Activated naive CD8-positive, alpha-beta T cell treated with anti-CD3 and anti-CD28 coated beads, Interleukin-2, amount 50 U/mL, for 24 hours (primary cell): ENCODE data around the gene MYO5B.

Experiments
- ATAC-seq: fragments of 150-1000 bp; cut with Tn5 transposase; one replicate; pipeline ENCODE4 v1.10.0; 2021
- DNase-seq: peaks from one replicate; pipeline ENCODE4 v3.0.0; 2021
- H3K27ac Mint-ChIP-seq: one replicate; pipeline ENCODE4 v1.8.0; 2021; ENCODE audit warnings: mild to moderate bottlenecking, mixed read lengths
- H3K27me3 Mint-ChIP-seq: one replicate; pipeline ENCODE4 v1.8.0; 2021; ENCODE audit warnings: mixed read lengths
- H3K36me3 Mint-ChIP-seq: one replicate; pipeline ENCODE4 v1.8.0; 2021; ENCODE audit warnings: low read depth, mixed read lengths
- H3K4me1 Mint-ChIP-seq: one replicate; pipeline ENCODE4 v1.8.0; 2021; ENCODE audit warnings: mixed read lengths
- H3K4me3 Mint-ChIP-seq: one replicate; pipeline ENCODE4 v1.8.0; 2021; ENCODE audit warnings: mild to moderate bottlenecking, moderate library complexity, mixed read lengths
- H3K9me3 Mint-ChIP-seq: one replicate; pipeline ENCODE4 v1.8.0; 2021; ENCODE audit warnings: mixed read lengths

MYO5B gene

DNA sequence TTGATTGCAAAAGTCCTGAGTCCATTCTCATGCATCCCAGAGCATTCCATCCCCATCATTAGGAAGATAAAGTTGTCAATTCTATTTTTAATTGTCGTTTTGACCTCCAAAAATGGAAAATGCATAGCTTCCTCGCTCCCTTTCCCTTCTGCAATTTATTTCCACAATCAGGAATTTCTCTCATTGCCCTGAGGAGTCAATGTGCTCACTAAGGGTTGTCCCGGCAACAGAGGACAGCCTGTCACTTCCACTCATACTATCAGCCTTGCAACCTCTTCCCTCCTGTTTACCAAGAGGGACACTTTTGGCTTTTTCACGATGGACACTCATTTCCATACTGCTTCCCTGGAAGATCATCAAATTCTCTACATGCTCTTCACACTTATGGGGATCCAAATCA is 164.8 kb downstream of the MYO5B start:
- DNase-seq (no peak), ATAC-seq (no peak)
- Mint-ChIP-seq H3K4me3 (no peak overlapping the region), H3K4me1 (peaks cover 5% of the 10 kb centered on the region), H3K27me3 (peaks cover 5% of the 10 kb centered on the region), H3K9me3 (peaks cover 6% of the 10 kb centered on the region), H3K36me3 (no peaks in the 10 kb centered on the region), H3K27ac (no peak overlapping the region)

GRCh38 chr18:50027996-50028395 is 167.0 kb downstream of the MYO5B start:
- Mint-ChIP-seq H3K27ac (no peak overlapping the region), H3K36me3 (no peaks in the 10 kb centered on the region), H3K4me3 (no peak overlapping the region), H3K4me1 (peaks cover under 1% of the 10 kb centered on the region), H3K27me3 (peaks cover 4% of the 10 kb centered on the region), H3K9me3 (peaks cover 7% of the 10 kb centered on the region)
- DNase-seq (no peak), ATAC-seq (no peak)

DNA sequence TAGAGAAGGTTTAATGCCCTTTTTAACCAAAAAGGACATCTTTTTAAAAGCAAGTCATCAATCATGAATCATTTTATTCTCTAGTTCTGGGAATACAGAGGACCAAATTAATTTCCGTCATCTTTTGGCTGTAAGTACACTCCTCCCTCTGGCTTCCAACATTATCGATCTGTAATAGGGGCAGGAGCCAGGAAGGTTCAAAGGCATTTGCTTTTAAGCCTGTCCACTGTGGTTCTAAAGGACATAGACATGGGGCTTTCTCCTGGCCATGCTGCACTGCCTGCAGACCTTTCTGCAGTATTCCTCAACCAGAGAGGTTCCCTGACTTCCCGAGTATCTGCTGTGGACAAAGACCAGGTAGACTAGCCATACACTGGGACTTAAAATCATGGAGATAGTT is 170.5 kb downstream of the MYO5B start:
- H3K9me3 Mint-ChIP-seq, result peaks cover 7% of the 10 kb centered on the region
- H3K4me1 Mint-ChIP-seq, result no peaks in the 10 kb centered on the region
- peaks cover 17% of the 10 kb centered on the region for H3K27me3 Mint-ChIP-seq
- H3K36me3 Mint-ChIP-seq, result no peaks in the 10 kb centered on the region
- DNase-seq (no peak), ATAC-seq (no peak)
- H3K27ac Mint-ChIP-seq, result no peak overlapping the region
- no peak overlapping the region for H3K4me3 Mint-ChIP-seq

GRCh38 chr18:50022985-50023384 is 172.0 kb downstream of the MYO5B start:
- H3K36me3 Mint-ChIP-seq, result no peaks in the 10 kb centered on the region
- peaks cover 7% of the 10 kb centered on the region for H3K9me3 Mint-ChIP-seq
- H3K4me1 Mint-ChIP-seq, result no peaks in the 10 kb centered on the region
- peaks cover 26% of the 10 kb centered on the region for H3K27me3 Mint-ChIP-seq
- DNase-seq (no peak), ATAC-seq (no peak)
- H3K27ac Mint-ChIP-seq, result no peak overlapping the region
- no peak overlapping the region for H3K4me3 Mint-ChIP-seq

GRCh38 chr18:50014606-50015005 is 180.3 kb downstream of the MYO5B start:
- Mint-ChIP-seq H3K36me3 (no peaks in the 10 kb centered on the region), H3K4me1 (no peaks in the 10 kb centered on the region), H3K27ac (no peak overlapping the region), H3K27me3 (peaks cover 10% of the 10 kb centered on the region), H3K4me3 (no peak overlapping the region), H3K9me3 (no peaks in the 10 kb centered on the region)
- ATAC-seq (no peak), DNase-seq (no peak)

DNA sequence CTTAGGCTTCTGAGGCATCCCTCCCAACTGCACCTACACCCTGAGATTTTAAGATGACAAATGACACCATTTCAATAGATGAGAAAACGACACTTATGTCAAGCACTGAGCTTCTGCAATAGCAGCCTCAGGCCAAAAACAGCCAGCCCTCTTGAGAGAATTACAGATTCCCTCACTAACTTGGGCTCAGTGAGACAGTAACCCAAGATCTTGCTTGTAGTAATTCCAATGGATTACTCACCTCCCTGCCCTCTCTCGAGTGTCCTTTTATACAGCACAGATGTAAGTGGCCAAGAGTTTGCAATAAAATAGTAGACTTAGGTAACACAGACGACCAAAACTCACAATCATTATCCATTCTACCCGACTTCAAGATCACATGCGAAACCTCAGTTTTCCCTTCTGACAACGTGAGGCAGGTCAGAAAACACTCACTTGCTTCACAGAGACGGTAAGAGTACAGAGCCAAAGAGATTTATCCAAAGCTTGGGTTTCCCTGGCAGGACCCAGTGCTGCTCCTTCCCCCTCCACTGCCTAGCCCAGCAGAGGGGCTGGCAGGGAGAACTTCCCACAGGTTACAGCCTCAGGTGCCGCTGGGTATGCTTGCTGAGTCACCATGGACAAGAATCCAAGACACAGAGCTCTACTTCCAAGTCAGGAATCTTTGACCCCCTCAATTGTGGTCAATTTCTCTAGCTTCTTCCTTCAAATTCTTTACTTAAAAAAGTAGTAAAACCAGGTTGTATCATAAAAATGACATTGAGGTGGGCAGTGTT is 181.4 kb downstream of the MYO5B start:
- Mint-ChIP-seq H3K27me3 (peaks cover 4% of the 10 kb centered on the region), H3K4me1 (no peaks in the 10 kb centered on the region), H3K27ac (no peak overlapping the region), H3K9me3 (no peaks in the 10 kb centered on the region), H3K4me3 (no peak overlapping the region), H3K36me3 (no peaks in the 10 kb centered on the region)
- DNase-seq, result no peak
- no peak for ATAC-seq

DNA sequence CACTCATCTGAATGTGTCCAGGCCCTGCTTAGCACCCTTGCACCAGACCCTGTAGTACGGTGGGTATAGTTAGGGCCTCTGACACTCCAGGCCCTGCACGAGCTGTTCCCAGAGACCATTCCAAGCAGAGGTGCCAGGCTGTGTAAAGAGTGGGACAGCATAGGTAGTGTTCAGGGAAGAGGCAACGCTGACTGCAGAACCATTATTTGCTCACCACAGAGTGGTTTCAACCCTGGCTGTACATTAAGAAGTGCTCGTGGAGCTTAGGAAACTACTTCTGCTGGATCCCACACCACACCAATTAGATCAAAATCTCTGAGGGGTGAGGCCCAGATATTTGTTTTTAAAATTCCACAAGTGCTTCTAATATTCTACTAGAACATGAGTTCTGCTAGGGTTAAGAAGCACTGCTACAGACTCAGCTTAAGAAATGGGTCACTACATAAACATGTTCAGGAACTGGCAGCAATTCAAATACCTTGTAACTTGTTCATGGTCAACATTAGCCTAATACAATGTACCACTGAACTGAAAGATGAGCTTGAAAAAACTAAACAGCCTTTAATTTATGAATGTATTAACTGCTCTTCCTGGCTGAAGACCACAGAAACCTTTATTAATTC is 183.0 kb downstream of the MYO5B start:
- no peaks in the 10 kb centered on the region for H3K9me3 Mint-ChIP-seq
- no peak overlapping the region for H3K27ac Mint-ChIP-seq
- DNase-seq, result no peak
- no peak overlapping the region for H3K4me3 Mint-ChIP-seq
- H3K27me3 Mint-ChIP-seq, result no peaks in the 10 kb centered on the region
- no peak for ATAC-seq
- no peaks in the 10 kb centered on the region for H3K4me1 Mint-ChIP-seq
- H3K36me3 Mint-ChIP-seq, result no peaks in the 10 kb centered on the region

- DNase-seq (peak; percentile 39), ATAC-seq (peak; percentile 85)
- H3K9me3 Mint-ChIP-seq, result no peaks in the 10 kb centered on the region
- H3K36me3 Mint-ChIP-seq, result no peaks in the 10 kb centered on the region
- H3K27me3 Mint-ChIP-seq, result no peaks in the 10 kb centered on the region
- no peak overlapping the region for H3K4me3 Mint-ChIP-seq
- no peaks in the 10 kb centered on the region for H3K4me1 Mint-ChIP-seq
- H3K27ac Mint-ChIP-seq, result no peak overlapping the region
Observed at GRCh38 chr18:50009773-50010335, 185.1 kb downstream of the MYO5B start.

GRCh38 chr18:50008306-50008705 is 186.6 kb downstream of the MYO5B start:
- Mint-ChIP-seq H3K27me3 (peaks cover 5% of the 10 kb centered on the region), H3K9me3 (no peaks in the 10 kb centered on the region), H3K4me1 (peaks cover 2% of the 10 kb centered on the region), H3K27ac (no peak overlapping the region), H3K4me3 (no peak overlapping the region), H3K36me3 (no peaks in the 10 kb centered on the region)
- DNase-seq, result no peak
- no peak for ATAC-seq

GRCh38 chr18:50006470-50007046 is 188.4 kb downstream of the MYO5B start:
- H3K27ac Mint-ChIP-seq, result no peak overlapping the region
- ATAC-seq (no peak), DNase-seq (no peak)
- H3K4me3 Mint-ChIP-seq, result no peak overlapping the region
- peaks cover 2% of the 10 kb centered on the region for H3K4me1 Mint-ChIP-seq
- H3K36me3 Mint-ChIP-seq, result no peaks in the 10 kb centered on the region
- H3K27me3 Mint-ChIP-seq, result peaks cover 7% of the 10 kb centered on the region
- no peaks in the 10 kb centered on the region for H3K9me3 Mint-ChIP-seq

- Mint-ChIP-seq H3K4me3 (no peak overlapping the region), H3K27me3 (peaks cover 7% of the 10 kb centered on the region), H3K36me3 (no peaks in the 10 kb centered on the region), H3K27ac (no peak overlapping the region), H3K9me3 (no peaks in the 10 kb centered on the region), H3K4me1 (peaks cover 2% of the 10 kb centered on the region)
- ATAC-seq (no peak), DNase-seq (no peak)
Observed at GRCh38 chr18:50004013-50004412, 190.9 kb downstream of the MYO5B start.

- H3K4me1 Mint-ChIP-seq, result peaks cover 2% of the 10 kb centered on the region
- DNase-seq (no peak), ATAC-seq (no peak)
- no peaks in the 10 kb centered on the region for H3K36me3 Mint-ChIP-seq
- no peaks in the 10 kb centered on the region for H3K9me3 Mint-ChIP-seq
- H3K27ac Mint-ChIP-seq, result no peak overlapping the region
- no peak overlapping the region for H3K4me3 Mint-ChIP-seq
- H3K27me3 Mint-ChIP-seq, result peaks cover 7% of the 10 kb centered on the region
Observed at GRCh38 chr18:50002781-50003180, 192.2 kb downstream of the MYO5B start.

GRCh38 chr18:50000227-50000626 is 194.7 kb downstream of the MYO5B start:
- no peak for ATAC-seq

GRCh38 chr18:49999128-49999527 is 195.8 kb downstream of the MYO5B start:
- Mint-ChIP-seq H3K4me1 (peaks cover 2% of the 10 kb centered on the region), H3K27ac (no peak overlapping the region), H3K4me3 (no peak overlapping the region), H3K9me3 (no peaks in the 10 kb centered on the region), H3K27me3 (peaks cover 7% of the 10 kb centered on the region), H3K36me3 (no peaks in the 10 kb centered on the region)
- DNase-seq (no peak), ATAC-seq (no peak)

More at GRCh38 chr18:50000227-50000626, 194.7 kb downstream of the MYO5B start:
- Mint-ChIP-seq H3K36me3 (no peaks in the 10 kb centered on the region), H3K27ac (no peak overlapping the region), H3K9me3 (no peaks in the 10 kb centered on the region), H3K4me1 (peaks cover 2% of the 10 kb centered on the region), H3K27me3 (peaks cover 7% of the 10 kb centered on the region), H3K4me3 (no peak overlapping the region)
- DNase-seq, result no peak

- no peaks in the 10 kb centered on the region for H3K36me3 Mint-ChIP-seq
- no peaks in the 10 kb centered on the region for H3K9me3 Mint-ChIP-seq
- H3K4me1 Mint-ChIP-seq, result no peaks in the 10 kb centered on the region
- no peak for ATAC-seq
- H3K27me3 Mint-ChIP-seq, result no peaks in the 10 kb centered on the region
- no peak overlapping the region for H3K4me3 Mint-ChIP-seq
- no peak overlapping the region for H3K27ac Mint-ChIP-seq
- DNase-seq, result no peak
Observed at GRCh38 chr18:49997558-49997957, 197.4 kb downstream of the MYO5B start.
